H1 (cell line): ENCODE measurements around the gene NEU4. TPM values are rescaled to one million over a fixed set of nuclear protein-coding genes. Genes with fewer than 3 reads are reported as not detected.

Experiments used
- BCL11A ChIP-seq, 2 experiments: IDR thresholded peaks; one replicate each; pipeline ENCODE4 v1.6.1; 2011; ENCODE audit warnings: low read depth in 2 of 2, low read length in 2 of 2, mild to moderate bottlenecking in 2 of 2
- CEBPB ChIP-seq: IDR thresholded peaks from 2 replicates; pipeline ENCODE4 v1.6.1; 2012; ENCODE audit warnings: low read depth, low read length
- CHD2 ChIP-seq: IDR thresholded peaks from 2 replicates; pipeline ENCODE4 v1.6.1; 2012; ENCODE audit warnings: low read length, improper control_type of control experiment
- CHD7 ChIP-seq: fragments of 300-600 bp; sonication (generic); IDR thresholded peaks from 2 replicates; pipeline ENCODE4 v1.7.1; 2012; ENCODE audit warnings: low read length, moderate library complexity, mild to moderate bottlenecking, inconsistent platforms; ENCODE audit not compliant: insufficient replicate concordance
- EP300 ChIP-seq, 2 experiments: IDR thresholded peaks; 1 replicate in 1 of 2; 2 replicates in 1 of 2; pipeline ENCODE4 v1.6.1; 2011 to 2012; ENCODE audit warnings: low read depth in 2 of 2, low read length in 2 of 2, mild to moderate bottlenecking in 2 of 2, borderline replicate concordance in 1 of 2, inconsistent platforms in 1 of 2, moderate library complexity in 1 of 2
- JUN ChIP-seq: IDR thresholded peaks from 2 replicates; pipeline ENCODE4 v1.6.1; 2011; ENCODE audit warnings: low read depth, mild to moderate bottlenecking, improper control_type of control experiment, low read length
- TAF7 ChIP-seq: optimal IDR thresholded peaks from 2 replicates; pipeline ENCODE3; 2011; ENCODE audit warnings: low read depth, mild to moderate bottlenecking, inconsistent platforms, low read length, moderate library complexity, borderline replicate concordance
- polyA plus RNA-seq, 7 experiments: library from polyadenylated mRNA; depleted of rRNA in 3 of 7; stranded (reverse) in 5 of 7; unstranded in 2 of 7; fragments of >200 nt in 5 of 7; fragments of 200-250 nt in 2 of 7; gene quantifications; 1 replicate in 5 of 7; 2 replicates in 1 of 7; 4 replicates in 1 of 7; pipeline versions ENCODE4 v1.2.1 to v1.2.3, GENCODE V29; 2011 to 2013; ENCODE audit warnings: missing spikeins in 2 of 7, mixed read lengths in 2 of 7
- total RNA-seq: library from RNA; stranded (reverse); fragmentation: NEBNext Ultra II Directional; extraction: Animal tissue kit (Norgen Biotek cat#: 25700); gene quantifications from 2 replicates; pipeline ENCODE4 v1.2.1, GENCODE V29; 2021
- TF ChIP-seq, protein P1 (sequence below): IDR thresholded peaks from 2 replicates; pipeline ENCODE4 v1.6.1; 2012; ENCODE audit warnings: inconsistent platforms
- TF ChIP-seq, protein P2 (sequence below): IDR thresholded peaks from 2 replicates; pipeline ENCODE4 v1.6.1; 2012; ENCODE audit warnings: inconsistent platforms

NEU4 gene
- total and polyA plus RNA-seq, 2 of the 8 experiments (the other 6 are each of a cell fraction or from before 2014, with no cell fraction given): 0.32 to 0.50 TPM

DNA sequence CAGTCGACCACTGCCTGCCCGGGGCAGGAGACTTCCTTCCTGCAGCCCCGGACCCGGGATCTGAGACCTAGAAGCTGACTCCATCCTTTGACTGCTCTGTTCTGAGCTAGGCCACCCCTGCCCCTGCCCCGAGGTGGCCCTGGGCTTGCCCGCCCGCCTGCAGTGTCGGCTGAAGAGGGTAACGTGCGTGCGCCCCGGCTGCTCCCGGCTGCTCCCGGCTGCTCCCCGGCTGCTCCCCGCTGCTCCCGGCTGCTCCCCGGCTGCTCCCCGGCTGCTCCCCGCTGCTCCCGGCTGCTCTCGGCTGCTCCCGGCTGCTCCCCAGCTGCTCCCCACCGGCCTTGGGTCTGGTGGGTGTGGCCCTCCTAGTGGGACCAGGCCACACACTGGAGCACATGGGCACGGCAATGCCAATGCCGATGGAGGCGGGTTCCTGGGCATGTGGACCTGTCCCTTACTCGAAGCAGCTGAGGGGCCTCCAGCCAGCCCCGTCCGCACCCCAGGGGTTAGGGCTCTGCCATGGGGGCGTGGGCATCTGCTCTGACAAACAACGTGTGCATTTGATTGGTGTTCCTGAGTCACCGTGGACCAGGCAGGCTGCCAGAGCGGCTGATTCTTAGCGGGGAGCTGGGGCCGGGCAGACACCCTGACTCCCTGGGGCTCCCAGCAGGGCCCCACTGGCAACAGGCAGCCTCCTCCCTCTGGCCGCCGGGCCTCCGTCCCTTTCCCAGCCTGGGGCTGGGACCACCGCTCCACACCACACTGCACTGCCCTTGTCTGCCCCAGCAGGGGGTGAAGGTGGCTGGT, 34.4 kb upstream of the NEU4 start (continued):
- TF ChIP-seq CHD7 (no peak), CEBPB (no peak), JUN (no peak), EP300 (IDR thresholded peaks at IDR 0.05; ENCODE audit: borderline replicate concordance in 1 of 2, low read depth in 2 of 2, low read length in 2 of 2) (no peak), CHD2 (no peak), BCL11A (IDR thresholded peaks at IDR 0.05; ENCODE audit: low read depth in 2 of 2, low read length in 2 of 2) (no peak), TAF7 (no peak)
- TF ChIP-seq, protein P1, sequence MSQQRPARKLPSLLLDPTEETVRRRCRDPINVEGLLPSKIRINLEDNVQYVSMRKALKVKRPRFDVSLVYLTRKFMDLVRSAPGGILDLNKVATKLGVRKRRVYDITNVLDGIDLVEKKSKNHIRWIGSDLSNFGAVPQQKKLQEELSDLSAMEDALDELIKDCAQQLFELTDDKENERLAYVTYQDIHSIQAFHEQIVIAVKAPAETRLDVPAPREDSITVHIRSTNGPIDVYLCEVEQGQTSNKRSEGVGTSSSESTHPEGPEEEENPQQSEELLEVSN: no peak
- TF ChIP-seq, protein P2, sequence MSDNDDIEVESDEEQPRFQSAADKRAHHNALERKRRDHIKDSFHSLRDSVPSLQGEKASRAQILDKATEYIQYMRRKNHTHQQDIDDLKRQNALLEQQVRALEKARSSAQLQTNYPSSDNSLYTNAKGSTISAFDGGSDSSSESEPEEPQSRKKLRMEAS: no peak
